Measurements from ENCODE around the gene RALGAPB. TPM values are rescaled to one million over a fixed set of nuclear protein-coding genes. Genes with fewer than 3 reads are reported as not detected.

RALGAPB gene
- total RNA-seq, 2 donors from 2014 or later: 38.3 to 45.5 TPM

GRCh38 chr20:38620441-38620840 lies 147.8 kb downstream of the RALGAPB start:
- peaks cover 1% of the 10 kb centered on the region for H3K9me3 Mint-ChIP-seq
- peaks cover 35% of the 10 kb centered on the region for H3K36me3 Mint-ChIP-seq (ENCODE audit: low read depth)
- no peak for DNase-seq
- H3K4me3 ChIP-seq (ENCODE audit: low read length): no peak overlapping the region
- H3K36me3 ChIP-seq (ENCODE audit: control insufficient read depth, insufficient read depth, low read length): peaks cover 28% of the 10 kb centered on the region
- H3K9me3 ChIP-seq (ENCODE audit: control insufficient read depth, low read length): peaks cover 6% of the 10 kb centered on the region
- WGBS, 2 experiments (ENCODE audit: insufficient coverage in 1 of 2, insufficient read length in 1 of 2): 79 to 84% methylated on average over 8 to 9 of the region's 9 CpGs
- no peak overlapping the region for H3K4me3 Mint-ChIP-seq
- H3K27me3 Mint-ChIP-seq (ENCODE audit: insufficient read depth): no peaks in the 10 kb centered on the region
- H3K27ac Mint-ChIP-seq: peak overlapping the region; percentile 49
- no peak for TF ChIP-seq CTCF (conservative IDR thresholded peaks at IDR 0.05)
- H3K27me3 ChIP-seq (ENCODE audit: control insufficient read depth, insufficient read depth, low read length, poor library complexity, severe bottlenecking): no peaks in the 10 kb centered on the region
- H3K4me1 ChIP-seq (ENCODE audit: control insufficient read depth, insufficient read depth, low read length): no peaks in the 10 kb centered on the region
- peaks cover 28% of the 10 kb centered on the region for H3K4me1 Mint-ChIP-seq
- no peak overlapping the region for H3K9ac ChIP-seq (ENCODE audit: extremely low read depth, low read length, poor library complexity, severe bottlenecking)
- no peak overlapping the region for H3K27ac ChIP-seq (ENCODE audit: low read depth, low read length)

GRCh38 chr20:38623061-38623460 lies 150.4 kb downstream of the RALGAPB start:
- peaks cover 38% of the 10 kb centered on the region for H3K36me3 ChIP-seq (ENCODE audit: control insufficient read depth, insufficient read depth, low read length)
- WGBS, 2 experiments (ENCODE audit: insufficient coverage in 1 of 2, insufficient read length in 1 of 2): 87 to 100% methylated on average over 2 to 4 of the region's 4 CpGs
- no peak for DNase-seq
- no peak for TF ChIP-seq CTCF (conservative IDR thresholded peaks at IDR 0.05)
- Mint-ChIP-seq H3K4me1 (peaks cover 18% of the 10 kb centered on the region), H3K4me3 (no peak overlapping the region), H3K27me3 (ENCODE audit: insufficient read depth) (no peaks in the 10 kb centered on the region), H3K9me3 (no peaks in the 10 kb centered on the region), H3K27ac (no peak overlapping the region), H3K36me3 (ENCODE audit: low read depth) (peaks cover 48% of the 10 kb centered on the region)
- H3K9me3 ChIP-seq (ENCODE audit: control insufficient read depth, low read length): peaks cover 6% of the 10 kb centered on the region
- no peak overlapping the region for H3K9ac ChIP-seq (ENCODE audit: extremely low read depth, low read length, poor library complexity, severe bottlenecking)
- H3K27ac ChIP-seq (ENCODE audit: low read depth, low read length): no peak overlapping the region
- no peak overlapping the region for H3K4me3 ChIP-seq (ENCODE audit: low read length)
- no peaks in the 10 kb centered on the region for H3K4me1 ChIP-seq (ENCODE audit: control insufficient read depth, insufficient read depth, low read length)
- H3K27me3 ChIP-seq (ENCODE audit: control insufficient read depth, insufficient read depth, low read length, poor library complexity, severe bottlenecking): no peaks in the 10 kb centered on the region

GRCh38 chr20:38624084-38624483 lies 151.4 kb downstream of the RALGAPB start:
- peaks cover 46% of the 10 kb centered on the region for H3K36me3 Mint-ChIP-seq (ENCODE audit: low read depth)
- TF ChIP-seq CTCF (conservative IDR thresholded peaks at IDR 0.05): no peak
- peaks cover 38% of the 10 kb centered on the region for H3K36me3 ChIP-seq (ENCODE audit: control insufficient read depth, insufficient read depth, low read length)
- H3K27me3 Mint-ChIP-seq (ENCODE audit: insufficient read depth): no peaks in the 10 kb centered on the region
- no peak overlapping the region for H3K4me3 Mint-ChIP-seq
- WGBS, 2 experiments (ENCODE audit: insufficient coverage in 1 of 2, insufficient read length in 1 of 2): 87 to 100% methylated on average over 2 of the region's 2 CpGs
- H3K27me3 ChIP-seq (ENCODE audit: control insufficient read depth, insufficient read depth, low read length, poor library complexity, severe bottlenecking): no peaks in the 10 kb centered on the region
- H3K9me3 Mint-ChIP-seq: no peaks in the 10 kb centered on the region
- H3K4me1 Mint-ChIP-seq: peaks cover 19% of the 10 kb centered on the region
- H3K9me3 ChIP-seq (ENCODE audit: control insufficient read depth, low read length): peaks cover 6% of the 10 kb centered on the region
- no peak overlapping the region for H3K4me3 ChIP-seq (ENCODE audit: low read length)
- H3K27ac Mint-ChIP-seq: no peak overlapping the region
- H3K9ac ChIP-seq (ENCODE audit: extremely low read depth, low read length, poor library complexity, severe bottlenecking): no peak overlapping the region
- H3K4me1 ChIP-seq (ENCODE audit: control insufficient read depth, insufficient read depth, low read length): no peaks in the 10 kb centered on the region
- no peak for DNase-seq
- H3K27ac ChIP-seq (ENCODE audit: low read depth, low read length): no peak overlapping the region

Data from endodermal cell (in vitro differentiated cells).